GM13977 (cell line): Measurements from ENCODE around the gene LRRC4C.

ENCODE experiments used
- DNase-seq: peaks from one replicate; pipeline ENCODE4 v3.0.0; 2012; ENCODE audit warnings: low spot score
- CTCF ChIP-seq: IDR thresholded peaks from 2 replicates; pipeline ENCODE4 v1.5.1; 2012; ENCODE audit warnings: mild to moderate bottlenecking, control low read depth; ENCODE audit not compliant: insufficient read depth; ENCODE audit errors: extremely low read depth, missing control alignments
- in situ Hi-C: fragments of 300-500 bp; cut with MboI; formaldehyde crosslinking; loops from one replicate; pipeline ENCODE4 v1.12.0; 2022; ENCODE audit warnings: low sequenced_read_pairs, low pct_unique_long_range_greater_than_20kb, mixed read lengths, inconsistent platforms; ENCODE audit not compliant: unreplicated experiment

LRRC4C gene

GRCh38 chr11:40445391-40445790 is 1014.1 kb downstream of the LRRC4C start:
- no peak for TF ChIP-seq CTCF
- in situ Hi-C loops = no loop called here
- DNase-seq = no peak

- DNase-seq = no peak
- in situ Hi-C loops = no loop called here
- TF ChIP-seq CTCF = no peak
Measured at GRCh38 chr11:40444151-40444550, 1015.3 kb downstream of the LRRC4C start.

- DNase-seq = no peak
- in situ Hi-C loops = no loop called here
- TF ChIP-seq CTCF = no peak
Measured at GRCh38 chr11:40435344-40435743, 1024.1 kb downstream of the LRRC4C start.

- in situ Hi-C loops = no loop called here
- TF ChIP-seq CTCF = no peak
- DNase-seq = no peak
Measured at GRCh38 chr11:40434926-40435325, 1024.5 kb downstream of the LRRC4C start.

GRCh38 chr11:40432358-40432757 is 1027.1 kb downstream of the LRRC4C start:
- in situ Hi-C loops = no loop called here
- no peak for DNase-seq
- TF ChIP-seq CTCF = no peak

- DNase-seq = no peak
- in situ Hi-C loops = no loop called here
- no peak for TF ChIP-seq CTCF
Measured at GRCh38 chr11:40425168-40425567, 1034.3 kb downstream of the LRRC4C start.
